HPDE6-E6E7 (cell line): ENCODE measurements around the gene CAPN2.
A peak's percentile ranks its signal among the peaks of the same experiment; 100 is the strongest.

ENCODE experiments used
- DNase-seq: peaks from one replicate; pipeline ENCODE4 v3.0.0; 2011; ENCODE audit warnings: missing footprints; ENCODE audit errors: extremely low spot score

Gene CAPN2

DNA sequence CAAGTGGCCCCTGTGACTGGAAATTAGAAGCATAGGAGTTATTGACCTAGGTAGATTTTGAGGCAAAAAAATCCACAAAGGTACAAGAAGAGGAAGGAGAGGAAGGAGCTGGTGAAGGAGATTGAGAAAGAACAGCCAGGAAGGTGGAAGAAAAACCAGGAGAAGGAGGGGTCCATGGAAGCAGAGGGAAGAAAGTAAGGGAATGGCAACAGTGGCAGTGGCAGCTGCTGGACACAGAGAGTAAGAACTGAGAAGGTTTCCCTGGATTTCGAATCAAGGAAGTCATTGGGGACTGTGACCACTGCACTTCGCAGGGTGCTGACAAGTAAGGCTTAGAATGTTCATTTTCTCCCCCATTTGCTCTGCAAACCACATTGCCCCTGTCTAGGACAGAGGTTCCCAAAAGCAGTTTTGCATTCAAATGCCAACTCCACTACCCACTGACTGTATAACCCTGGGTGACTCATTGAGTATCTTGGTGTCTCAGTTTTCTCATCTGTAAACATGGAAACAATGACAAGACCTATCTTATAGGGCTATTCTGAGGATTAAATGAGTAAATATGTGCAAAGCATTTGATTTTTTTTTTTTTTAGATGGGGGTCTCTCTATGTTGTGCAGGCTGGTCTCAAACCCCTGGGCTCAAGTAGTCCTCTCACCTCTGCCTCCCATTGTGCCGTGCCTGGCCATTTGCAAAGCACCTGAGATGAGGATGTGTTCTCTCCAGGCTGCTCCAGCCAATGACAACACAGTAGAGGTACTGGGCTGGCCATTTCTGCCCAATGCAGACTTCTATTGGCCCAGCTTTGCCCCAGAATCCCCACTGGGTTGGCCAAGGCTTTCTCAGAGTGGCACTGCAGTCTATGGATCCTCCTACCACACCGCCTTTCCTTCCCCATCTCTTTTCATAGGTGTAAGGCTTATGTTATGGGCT, 9.3 kb upstream of the CAPN2 start:
- DNase-seq: no peak

DNA sequence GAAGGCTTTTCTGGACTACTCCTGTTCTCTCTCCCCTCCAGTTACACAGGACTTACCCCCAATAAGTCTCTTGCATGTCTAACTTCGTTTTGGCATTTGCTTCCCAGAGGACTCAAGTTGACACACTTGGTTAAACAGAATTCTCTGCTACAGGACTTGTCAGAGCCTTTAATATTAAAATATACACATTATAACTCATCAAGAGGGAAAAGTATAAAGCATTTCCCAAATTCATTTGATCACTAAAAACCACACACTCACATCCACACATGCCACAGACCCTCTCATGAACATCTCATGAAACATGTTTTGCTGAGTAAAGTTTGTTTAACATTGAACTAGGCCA, 8.7 kb upstream of the CAPN2 start:
- no peak for DNase-seq

DNA sequence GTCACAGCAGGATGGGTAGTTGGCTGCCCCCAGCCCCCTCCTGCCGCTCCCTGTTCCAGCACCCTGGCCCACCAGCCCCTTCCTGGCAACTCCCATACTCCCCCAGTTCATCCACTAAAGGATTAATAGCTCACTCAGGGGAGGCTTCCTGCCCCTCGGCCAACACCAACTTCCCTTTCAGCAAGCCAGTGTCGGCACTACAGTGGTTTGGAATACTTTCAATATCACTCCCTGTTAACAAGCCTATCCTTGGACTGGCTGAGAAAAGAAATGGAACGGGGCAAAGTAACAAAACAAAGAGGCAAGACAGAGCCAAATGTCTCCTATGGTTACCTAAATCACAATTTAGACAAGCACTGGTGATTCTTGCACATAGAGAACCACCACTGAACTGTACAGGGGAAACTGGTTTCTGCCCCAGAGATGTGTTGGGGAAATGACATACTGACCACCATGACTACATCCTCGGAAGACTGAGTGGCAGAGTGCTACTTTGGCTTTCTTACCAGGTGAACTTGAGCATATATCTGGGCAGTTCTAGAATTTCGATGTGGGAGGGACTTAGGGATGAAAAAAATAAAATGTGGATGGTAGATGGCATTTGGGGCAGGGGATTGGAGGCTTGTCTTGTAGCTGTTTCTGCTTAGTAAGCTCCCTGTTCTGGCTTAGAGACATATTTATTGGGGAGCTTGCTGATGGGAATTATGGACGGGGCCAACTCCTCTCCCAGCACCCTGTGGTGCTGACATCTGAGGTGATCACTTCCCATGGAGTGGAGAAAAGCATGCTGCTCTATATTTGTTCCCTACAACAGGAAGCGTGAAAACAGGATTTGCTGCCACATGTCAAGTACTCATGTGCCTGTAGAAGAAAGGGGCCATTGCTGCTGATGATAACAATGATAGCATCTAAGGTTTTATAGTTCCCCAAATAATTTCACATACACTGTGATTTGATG, 7.1 kb upstream of the CAPN2 start:
- DNase-seq: no peak

DNA sequence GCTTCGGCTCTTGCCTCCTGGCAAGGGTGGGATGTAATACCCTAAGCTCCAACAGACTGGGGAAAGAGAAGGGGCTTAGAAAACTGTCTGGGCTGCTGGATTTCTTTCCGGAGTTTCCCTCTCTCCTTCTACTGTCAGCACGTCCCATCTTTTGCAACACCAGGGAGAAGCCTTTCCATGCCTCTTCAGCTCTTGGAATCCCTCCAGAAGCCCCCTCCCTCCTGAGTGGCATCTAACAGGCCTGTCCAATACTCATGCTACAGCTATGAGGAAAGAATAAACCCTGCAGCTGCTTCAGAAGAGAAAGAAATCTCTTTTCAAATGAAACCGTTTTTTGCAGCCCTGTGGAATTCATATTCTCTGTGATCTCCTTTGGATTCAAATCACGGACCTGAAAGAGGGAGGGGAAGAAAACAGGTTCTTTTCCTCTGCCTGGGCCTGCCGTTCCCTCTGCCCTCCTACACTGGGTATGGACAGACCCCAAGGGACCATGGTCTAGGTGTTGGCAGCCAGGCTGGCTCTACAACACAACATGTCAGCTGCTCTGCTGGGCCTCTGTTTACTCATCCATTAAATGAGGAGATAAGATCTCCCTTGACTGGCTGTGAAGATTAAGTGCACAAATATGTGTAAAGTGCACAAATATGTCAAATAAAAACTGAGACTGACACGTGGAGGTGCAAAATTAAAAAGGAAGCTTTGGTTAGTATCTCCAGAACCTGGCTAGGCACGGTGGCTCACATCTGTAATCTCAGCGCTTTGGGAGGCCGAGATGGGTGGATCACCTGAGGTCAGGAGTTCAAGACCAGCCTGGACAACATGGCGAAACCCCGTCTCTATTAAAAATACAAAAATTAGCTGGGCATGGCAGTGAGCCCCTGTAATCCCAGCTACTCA, 6.0 kb upstream of the CAPN2 start:
- no peak for DNase-seq

DNA sequence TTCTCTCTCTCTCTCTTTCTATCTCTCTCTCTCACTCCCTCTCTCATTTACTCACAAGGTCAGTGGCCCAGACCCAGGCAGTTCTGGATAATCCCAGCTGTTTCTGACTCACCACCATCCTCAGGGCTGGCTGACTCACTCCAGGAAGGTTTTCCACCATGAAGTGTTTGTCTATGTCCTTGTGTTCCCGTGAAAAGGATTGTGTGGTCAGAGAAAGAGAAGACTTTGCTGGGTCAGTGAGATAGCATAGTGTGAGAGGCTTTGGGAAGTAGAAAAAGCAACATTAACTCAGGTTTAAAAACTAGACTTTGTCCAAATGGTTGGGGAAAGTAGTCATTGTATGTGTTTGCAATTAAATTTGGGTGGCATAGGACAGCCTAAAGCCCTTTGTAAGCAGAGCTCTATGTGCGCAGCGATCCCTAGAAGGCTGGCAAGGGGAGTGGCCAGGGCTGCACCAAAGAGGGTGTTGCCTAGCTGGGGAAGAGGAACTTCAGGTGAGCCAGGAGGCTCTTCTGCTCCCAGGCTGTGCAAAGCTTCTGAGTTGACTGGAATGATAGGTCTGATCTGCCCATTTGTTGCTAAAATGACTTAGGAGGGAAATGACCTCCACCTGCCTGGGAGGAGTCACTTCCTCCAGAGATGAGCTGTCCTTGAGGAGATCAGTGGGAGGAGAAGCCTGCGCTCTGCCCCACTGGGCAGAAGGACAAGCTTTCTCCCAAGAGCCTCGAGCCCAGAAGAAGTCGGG, 4.9 kb upstream of the CAPN2 start:
- peak; percentile 80 for DNase-seq

DNA sequence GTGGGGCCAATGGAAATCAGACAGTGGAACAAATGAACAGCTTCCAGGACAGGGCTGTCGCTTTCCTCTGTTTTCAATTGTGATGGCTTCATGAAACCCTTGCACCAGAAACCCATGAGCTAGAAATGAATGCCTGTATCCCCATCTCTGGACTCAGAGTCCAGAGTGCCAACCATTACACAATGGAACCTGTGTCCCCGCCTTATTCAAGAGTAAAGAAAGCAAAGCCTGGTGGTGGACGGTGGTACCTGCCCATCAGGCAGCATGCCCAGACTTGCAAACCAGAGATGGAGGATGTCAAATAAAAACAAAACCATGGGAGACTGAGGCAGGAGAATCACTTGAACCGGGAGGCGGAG, 4.4 kb upstream of the CAPN2 start:
- DNase-seq: no peak

DNA sequence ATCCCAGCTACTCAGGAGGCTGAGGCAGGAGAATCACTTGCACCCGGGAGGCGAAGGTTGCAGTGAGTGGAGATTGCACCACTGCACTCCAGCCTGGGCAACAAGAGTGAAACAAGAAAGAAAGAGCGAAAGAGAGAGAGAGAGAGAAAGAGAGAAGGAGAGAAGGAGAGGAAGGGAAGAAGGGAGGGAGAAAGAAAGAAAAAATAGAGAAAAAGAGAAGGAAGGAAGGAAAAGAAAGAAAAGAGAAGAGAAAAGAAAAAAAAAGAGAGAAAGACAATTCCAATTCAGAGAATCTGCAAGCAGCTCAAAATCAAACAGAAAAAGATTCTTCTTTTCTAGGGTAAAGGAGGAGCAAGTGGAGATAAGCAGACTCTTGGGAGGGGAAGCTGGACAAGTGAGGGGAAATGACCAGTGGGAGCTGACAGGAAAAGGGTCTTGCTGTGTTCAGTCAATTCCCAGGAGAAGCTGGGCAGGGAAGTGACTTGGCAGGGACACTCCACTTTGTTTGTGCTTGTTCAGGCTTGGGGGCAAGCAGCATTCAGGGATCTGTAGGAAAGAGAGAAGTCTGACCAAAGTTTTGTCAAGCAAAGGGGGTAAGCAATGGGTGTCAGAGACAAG, 3.6 kb upstream of the CAPN2 start:
- DNase-seq: no peak

DNA sequence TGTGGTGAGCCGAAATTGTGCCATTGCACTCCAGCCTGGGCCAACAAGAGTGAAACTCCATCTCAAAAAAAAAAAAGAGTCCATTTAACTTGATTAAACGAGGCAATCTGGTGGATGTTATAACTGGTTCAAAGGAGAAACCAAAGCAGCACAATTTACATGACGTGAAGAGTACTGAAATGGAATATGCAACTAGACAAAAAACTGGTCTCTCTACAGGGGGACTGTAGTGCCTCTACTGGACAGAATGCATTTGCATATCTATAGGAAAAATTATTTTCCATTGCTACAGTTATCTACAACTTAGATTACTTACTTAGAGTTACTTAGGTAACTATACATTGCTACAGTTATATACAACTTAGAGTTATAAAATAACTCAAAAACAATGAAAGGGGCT, 2.7 kb upstream of the CAPN2 start:
- no peak for DNase-seq

DNA sequence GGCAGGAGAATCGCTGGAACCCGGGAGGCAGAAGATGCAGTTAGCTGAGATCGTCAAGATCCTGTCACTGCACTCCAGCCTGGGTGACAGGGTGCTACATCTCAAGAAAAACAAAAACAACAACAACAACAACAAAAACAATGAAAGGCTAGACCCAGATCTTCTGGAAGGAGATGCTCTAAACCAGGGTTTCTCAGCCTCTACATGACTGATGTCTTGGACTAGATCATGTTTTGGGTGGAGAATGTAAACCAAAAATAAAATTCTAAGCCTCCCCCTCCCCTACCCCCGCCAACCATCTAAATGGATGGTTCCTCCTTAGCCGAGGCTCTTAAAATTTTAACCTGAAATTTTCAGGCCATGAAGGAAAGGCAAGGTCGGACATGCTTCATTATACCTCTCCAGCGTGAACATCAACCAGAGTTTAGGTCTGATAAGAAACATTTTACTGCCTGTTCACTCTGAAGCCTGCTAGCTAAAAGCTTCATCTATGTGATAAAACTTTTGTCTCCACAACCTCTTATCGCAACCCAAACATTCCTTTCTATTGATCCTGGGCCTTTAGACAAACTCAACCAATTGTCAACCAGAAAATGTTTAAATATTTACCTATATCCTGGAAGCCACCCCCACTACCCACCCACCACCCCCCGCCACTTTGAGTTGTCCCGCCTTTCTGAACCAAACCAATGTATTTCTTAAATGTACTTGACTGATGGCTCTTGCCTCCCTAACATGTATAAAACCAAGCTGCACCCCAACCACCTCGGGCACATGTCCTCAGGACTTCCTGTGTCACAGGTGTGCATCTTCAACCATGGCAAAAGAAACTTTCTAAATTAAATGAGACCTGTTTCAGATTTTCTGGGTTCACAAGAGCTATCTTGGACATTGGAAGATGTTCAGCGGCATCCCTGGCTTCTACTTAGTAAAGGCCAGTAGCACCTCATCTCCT, 1.9 kb upstream of the CAPN2 start:
- no peak for DNase-seq

DNA sequence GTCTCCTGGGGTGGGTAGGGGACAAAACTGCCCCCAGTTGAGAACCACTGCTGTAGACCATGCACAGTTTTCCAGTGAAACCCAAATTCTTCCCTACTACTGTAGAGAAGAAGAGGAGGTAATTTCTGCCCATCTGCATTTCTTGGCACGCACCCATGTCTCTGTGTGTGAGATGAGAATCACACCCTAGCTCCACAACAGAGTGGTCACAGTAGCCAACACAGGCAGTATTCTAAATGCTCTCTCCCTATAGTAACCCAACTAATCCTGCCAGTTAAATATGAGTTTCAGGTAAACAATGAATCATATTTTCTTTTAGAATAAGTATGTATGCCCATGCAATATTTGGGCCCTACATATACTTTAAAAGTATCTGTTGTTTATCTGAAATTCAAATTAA, 1.2 kb upstream of the CAPN2 start:
- no peak for DNase-seq

DNA sequence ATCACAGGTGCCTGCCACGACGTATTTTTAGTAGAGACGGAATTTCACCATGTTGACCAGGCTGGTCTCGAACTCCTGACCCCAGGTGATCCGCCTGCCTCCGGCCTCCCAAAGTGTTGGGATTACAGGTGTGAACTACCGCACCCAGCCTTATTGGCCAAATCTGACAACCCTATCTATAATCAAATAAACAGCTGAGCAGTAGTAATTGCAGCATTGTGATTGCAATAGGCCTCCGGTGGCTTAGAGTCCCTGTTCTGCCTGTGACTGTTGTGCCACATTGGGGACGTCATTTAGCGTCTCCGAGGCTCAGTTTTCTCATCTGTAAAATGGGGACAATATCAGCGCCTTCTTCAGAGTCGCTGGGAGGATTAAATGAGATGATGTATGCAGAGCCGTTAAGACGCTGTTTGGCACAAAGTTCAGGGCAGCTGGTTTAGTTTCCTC, 569 bp upstream of the CAPN2 start:
- DNase-seq: no peak

DNA sequence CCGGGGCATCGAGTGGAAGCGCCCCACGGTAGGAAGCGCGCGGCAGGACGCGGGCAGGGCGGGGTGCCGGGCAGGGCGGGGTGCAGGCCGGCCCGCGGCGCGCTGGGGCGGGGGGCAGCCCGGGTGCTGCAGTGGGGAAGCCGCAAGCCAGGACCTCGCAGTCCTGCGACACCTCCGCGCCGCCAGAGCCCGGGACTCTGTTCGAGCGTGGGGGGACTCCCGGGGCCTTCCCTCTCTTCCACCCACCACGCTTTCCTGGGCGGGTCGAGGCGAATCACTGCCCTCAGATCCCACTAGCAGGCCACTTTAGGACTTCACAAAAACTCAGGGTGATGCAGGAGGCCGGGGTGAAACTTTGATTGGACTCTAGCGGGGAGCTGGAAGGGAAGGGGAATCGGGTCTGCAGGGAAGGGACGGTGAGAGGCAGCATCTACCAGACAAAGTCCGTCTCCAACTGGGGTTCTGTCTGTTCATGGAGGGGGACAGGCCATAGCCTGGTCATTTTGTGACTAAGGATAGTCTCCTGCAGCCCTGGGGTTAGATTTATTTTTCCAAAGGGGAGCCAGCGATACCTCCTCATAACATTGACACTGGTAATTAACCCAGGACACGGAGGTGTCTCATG, 623 bp downstream of the CAPN2 start:
- DNase-seq: no peak

DNA sequence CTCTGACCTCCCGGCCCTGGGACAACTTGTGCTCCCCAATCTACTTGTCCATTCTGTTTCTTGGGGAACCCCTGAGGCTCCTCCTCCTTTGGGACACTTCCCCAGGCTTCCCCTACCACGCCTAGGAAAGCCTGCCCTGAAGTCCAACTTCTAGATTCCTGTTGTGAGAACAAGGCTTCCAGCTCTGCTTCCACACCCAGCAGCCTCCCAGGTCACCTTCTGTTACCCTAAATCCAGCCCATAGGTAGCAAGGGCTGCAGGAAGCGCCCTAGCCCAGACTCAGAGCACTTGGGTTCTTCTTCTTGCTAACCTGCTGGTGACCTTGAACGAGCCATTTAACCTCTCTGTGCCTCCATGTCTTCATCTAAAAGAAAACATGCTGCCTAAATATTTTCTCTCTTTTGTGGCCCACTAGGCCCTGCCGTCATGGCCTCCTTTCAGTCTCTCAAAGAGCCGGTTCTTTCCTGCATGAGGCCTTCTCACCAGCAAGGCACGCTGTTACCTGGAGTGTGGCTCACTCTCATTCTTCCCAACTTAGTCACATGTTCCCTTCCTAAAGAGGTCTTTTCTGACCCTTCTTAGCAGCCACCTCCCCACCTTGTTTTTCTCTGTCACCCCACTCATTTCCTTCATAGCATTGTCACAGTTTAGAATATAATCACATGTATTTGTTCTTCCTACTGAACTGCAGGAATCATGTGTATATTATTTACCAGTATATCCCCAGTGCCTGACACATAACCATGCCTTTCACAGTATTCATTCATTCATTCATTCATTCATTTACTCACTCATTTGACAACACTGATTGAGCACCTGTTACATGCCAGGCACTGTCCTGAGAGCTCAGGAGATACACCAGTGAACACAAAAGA, 1.4 kb downstream of the CAPN2 start:
- no peak for DNase-seq

DNA sequence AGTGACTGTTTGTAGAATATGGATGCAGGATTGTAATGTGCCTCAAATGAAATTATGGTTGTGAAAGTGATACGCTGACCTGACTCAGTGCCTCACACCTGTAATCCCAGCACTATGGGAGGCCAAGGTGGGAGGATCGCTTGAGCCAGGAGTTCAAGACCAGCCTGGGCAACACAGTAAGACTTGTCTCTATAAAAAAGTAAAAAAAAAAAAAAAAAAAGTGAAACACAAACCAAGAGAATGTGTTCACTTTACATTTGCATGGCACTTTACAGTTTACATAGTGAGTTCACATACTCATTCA, 2.0 kb downstream of the CAPN2 start:
- no peak for DNase-seq

DNA sequence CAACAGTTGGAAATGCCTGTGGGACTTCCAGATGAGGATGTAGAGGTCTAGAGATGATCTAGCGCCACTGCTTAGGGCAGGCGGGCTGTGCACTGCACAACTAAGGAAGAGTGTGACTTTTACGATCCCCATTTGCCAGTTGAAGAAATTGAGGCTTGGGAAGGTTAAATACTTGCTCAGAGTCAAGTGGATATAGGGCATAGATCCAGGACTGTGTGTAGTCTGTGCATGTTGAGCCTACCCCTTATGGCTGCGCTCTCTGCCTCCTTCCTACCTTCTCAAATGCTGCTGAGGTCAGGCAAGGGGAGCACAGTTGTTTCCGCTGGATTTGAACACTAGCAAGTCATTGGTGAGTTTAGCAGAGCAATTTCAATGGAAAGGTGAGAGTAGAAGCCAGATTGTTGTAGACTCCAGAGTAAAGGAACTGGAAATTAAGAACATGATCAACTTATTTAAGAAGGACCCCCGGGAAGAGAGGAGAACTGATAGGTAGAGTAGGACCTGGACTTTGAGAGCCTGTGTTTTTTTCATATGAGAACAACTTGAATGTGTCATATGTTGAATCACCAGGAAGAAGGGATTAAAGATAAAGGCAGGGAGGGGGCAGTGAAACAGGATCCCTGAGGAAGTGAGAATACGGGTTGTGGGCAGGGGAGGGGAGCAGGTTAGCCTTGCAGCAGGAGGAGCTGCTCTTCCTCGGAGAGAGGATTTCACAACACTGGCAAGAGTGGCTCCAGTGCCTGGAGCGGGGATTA, 2.7 kb downstream of the CAPN2 start:
- DNase-seq: peak; percentile 90

DNA sequence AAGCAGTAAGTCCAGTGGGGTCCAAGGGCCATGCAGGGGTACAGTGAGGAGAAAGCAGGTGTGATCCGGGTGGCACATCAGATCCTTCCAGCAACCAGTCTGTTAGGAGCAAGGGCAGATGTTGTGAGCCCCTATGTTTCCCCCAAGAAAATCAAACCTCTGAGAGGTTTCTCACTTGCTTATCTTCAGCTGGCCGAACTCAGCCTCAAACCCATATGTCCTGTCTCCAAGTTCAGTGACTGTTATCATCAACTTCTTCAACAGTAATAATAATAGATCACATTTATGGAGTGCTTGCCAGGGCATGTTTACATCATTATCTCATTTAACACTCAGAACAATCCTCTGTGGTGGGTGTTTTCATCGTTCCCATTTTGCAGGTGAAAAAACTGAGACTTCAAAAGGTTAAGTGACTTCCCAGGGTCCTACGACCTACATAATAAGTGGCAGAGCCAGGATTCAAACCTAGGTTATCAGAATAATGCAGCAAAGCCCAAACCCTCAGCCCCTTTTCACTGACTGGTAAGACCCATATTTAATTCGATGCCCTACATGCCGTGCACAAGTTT, 3.3 kb downstream of the CAPN2 start:
- DNase-seq: no peak

DNA sequence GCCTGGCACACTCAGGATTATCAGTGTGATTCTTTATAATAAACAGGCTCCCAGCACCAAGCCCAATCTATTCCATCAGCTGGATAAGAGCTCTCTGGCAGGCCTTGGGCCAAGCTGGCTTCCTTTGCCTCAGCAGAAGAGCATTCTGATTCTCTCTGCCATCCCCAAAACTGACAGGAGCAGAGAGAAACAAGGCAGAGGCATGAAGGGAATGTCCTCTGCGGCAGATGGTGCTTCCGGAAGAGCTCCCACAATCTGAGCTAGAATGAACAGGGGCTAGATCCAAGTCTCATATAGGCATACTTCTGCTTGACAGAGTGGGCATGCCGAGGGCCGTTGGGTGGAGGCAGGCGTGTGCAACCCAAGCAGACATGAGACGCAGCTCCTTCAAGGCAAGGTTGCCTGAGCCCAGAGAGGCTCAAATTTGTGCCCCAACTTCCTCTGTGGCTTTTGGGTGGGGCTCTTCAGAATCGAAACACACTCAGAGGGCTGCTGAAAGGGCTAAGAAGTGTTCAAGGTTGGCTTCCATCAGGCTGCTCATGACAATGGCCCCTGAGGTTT, 4.0 kb downstream of the CAPN2 start:
- no peak for DNase-seq
